AG09309 (cell line): ENCODE measurements around the gene AKR7A3.
"Not testable (repeated sequence)": the region's sequence is repeated elsewhere in the genome, so short reads cannot be mapped to it uniquely, and the experiment has no call there.

ENCODE experiments used
- DNase-seq: peaks from one replicate; pipeline ENCODE4 v3.0.0-alpha.2; 2010; ENCODE audit warnings: low read depth
- H3K4me3 ChIP-seq: 2 replicates; pipeline ENCODE4 v1.5.1; 2011; ENCODE audit warnings: mild to moderate bottlenecking, low read depth, low read length, moderate library complexity; ENCODE audit not compliant: control insufficient read depth
- TF ChIP-seq, protein P1 (sequence below): IDR thresholded peaks from 2 replicates; pipeline ENCODE4 v1.5.1; 2011; ENCODE audit warnings: mild to moderate bottlenecking, low read depth, low read length, inconsistent platforms; ENCODE audit not compliant: insufficient read depth, control insufficient read depth; ENCODE audit errors: missing control alignments

AKR7A3 gene

DNA sequence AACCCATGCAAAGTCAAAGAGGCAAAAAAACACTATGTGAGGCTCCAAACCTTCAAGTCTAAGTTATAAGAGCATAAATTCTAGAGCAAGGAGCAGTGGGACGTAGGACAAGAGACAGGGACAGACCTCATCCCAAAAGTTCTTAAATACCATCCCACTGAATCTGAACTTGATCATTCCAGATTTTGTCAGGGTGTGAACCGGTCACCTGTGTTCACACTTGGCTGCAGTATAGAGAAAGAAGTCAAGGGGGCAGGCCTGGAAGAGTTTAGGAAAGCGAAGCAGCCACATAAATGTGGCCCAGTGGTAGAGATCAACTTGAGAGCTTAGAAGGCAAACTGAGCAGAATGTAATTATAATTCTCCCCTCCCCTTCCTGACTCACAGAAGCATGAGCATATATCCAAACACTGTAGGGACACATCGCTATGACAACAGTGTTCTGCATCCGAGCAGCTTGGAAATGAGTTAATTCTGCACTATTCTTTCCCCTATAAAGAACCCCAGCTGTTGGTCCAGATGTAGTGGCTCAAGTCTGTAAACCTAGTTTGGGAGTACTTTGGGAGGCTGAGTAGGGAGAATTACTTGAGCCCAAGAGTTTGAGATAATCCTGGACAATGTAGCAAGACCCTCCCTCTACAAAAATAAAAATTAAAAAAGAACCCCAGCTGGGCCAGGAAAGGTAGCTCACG lies 20.7 kb upstream of the AKR7A3 start:
- no peak for DNase-seq
- no peak overlapping the region for H3K4me3 ChIP-seq
- TF ChIP-seq, protein P1, sequence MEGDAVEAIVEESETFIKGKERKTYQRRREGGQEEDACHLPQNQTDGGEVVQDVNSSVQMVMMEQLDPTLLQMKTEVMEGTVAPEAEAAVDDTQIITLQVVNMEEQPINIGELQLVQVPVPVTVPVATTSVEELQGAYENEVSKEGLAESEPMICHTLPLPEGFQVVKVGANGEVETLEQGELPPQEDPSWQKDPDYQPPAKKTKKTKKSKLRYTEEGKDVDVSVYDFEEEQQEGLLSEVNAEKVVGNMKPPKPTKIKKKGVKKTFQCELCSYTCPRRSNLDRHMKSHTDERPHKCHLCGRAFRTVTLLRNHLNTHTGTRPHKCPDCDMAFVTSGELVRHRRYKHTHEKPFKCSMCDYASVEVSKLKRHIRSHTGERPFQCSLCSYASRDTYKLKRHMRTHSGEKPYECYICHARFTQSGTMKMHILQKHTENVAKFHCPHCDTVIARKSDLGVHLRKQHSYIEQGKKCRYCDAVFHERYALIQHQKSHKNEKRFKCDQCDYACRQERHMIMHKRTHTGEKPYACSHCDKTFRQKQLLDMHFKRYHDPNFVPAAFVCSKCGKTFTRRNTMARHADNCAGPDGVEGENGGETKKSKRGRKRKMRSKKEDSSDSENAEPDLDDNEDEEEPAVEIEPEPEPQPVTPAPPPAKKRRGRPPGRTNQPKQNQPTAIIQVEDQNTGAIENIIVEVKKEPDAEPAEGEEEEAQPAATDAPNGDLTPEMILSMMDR, result no peak

DNA sequence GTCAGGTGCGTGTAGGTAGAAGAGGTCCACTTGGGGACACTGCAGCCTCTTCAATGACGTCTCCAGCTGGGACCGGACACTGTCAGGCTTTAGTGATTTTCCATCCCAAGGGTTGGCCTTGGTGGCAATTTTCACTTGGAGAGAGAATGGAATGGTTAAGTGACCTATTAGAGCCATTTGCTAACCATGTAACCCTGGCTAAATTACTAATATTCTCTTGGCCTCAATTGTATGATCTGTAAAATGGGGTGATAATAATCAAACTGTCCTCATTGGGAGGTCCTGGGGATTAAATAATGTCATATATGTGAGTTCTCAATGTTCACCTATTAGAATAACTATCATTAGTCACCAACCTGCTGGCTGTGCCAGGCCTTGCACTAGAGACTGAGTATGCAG lies 19.9 kb upstream of the AKR7A3 start:
- no peak for DNase-seq
- TF ChIP-seq, protein P1, result no peak
- H3K4me3 ChIP-seq, result no peak overlapping the region

DNA sequence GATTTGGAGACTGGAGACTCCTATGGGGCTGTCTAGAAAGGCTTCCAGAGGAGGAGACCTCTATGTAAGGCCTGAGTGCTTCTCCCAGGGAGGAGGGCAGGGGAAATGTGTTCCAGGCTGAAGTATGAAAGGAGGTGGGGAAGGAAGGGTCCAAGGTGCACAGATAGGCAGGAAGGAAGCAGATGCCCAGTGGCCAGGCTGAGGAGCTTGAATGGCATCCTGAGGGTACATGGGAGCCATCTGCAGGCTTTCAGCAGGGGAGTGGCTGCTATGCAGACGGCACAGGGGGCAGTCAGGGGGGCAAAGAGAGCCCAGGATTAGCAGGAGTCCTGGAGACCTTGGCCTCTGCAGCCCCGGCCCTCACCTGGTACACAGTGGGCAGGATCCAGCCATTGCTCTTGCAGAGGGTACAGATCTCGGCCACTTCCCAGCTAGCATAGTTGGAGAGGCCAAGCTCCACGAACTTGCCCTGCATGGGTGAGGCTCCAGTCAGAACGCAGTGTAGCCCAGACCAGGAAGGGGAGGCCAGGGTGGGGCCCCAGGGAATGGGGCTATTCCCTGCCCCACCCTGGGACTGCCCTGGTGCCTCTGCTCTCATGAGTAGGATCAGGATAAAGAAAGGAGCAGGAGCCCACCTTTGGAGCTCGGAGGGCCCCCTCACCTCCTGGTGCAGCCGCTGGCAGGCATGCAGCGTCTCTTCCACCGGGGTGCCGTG lies 19.4 kb upstream of the AKR7A3 start:
- TF ChIP-seq, protein P1, result no peak
- DNase-seq, result no peak
- no peak overlapping the region for H3K4me3 ChIP-seq

DNA sequence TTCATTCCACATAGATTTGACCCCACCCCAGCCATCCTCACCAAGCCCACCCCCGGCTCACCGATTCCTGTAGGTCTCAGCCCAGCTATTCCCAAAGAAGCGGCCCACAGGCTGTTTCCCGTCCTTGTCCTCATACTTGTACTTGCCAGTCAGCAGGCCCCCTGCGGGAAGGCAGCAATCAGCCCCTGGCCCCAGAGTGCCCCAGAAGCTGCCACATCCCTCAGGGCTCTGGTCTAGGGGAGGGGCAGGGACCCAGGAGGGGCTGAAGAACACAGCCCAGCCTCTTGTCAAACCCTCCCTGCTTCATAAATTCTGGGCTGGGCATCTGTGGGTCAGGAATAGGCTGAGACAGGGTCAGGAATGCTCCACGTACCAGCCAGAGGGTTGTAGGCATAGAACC lies 18.4 kb upstream of the AKR7A3 start:
- TF ChIP-seq, protein P1, result no peak
- H3K4me3 ChIP-seq, result no peak overlapping the region
- no peak for DNase-seq

DNA sequence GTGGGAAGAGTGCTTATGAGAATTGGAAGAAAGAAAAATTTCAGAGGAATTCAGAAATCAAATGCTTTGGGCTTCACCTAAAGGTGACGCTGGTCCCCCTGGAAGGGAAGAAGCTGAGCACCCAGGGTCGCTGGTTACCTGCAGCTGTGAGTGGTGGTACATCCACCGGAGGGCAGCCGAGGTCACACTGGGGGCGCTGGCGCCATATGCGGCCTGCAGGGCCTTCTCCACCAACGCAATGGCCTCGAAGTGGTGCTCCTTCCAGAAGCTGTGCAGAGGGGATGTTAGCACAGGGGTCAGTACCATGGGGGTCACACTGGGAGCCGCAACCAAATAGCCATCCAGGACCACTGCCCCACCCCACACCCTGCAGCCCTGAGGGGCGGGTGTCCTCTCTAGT lies 17.3 kb upstream of the AKR7A3 start:
- no peak for DNase-seq
- TF ChIP-seq, protein P1, result no peak
- no peak overlapping the region for H3K4me3 ChIP-seq

DNA sequence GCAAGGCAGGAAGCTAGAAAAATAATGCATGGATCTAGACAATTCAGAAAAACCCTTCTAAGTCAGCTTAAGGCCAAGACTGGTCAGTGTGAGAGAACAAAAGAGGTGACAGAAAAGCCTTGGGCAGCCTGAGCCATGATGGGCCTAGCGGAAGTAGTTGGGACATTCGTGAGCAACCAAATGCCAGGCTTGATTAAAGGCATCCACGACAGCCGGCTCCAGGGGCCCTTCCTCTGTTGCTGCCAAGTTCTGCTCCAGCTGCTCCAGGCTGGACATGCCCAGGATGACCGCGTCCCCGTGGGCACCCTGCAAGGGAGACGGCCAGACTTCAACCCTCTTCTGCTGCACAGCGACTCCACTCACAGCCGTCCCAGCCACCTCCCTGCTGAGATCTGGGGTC lies 15.5 kb upstream of the AKR7A3 start:
- DNase-seq, H3K4me3 ChIP-seq: not testable (repeated sequence)

DNA sequence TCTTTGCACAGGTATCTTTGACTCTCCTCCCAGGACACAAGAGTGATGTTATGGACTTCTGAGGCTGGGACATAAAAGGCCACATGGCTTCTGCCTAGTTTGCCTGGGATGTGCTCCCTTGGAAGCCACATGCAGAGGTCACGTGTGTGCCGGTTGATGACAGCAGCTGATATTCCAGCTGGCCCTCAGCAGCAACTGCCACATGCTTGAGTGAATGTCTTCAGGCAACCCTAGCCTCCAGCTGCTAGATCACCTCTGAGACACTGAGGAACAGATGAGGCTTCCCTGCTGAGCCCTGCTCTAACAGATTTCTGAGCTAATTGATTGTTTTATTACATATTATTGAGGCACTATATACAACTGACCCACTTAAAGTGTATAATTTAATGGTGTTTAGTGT lies 11.6 kb upstream of the AKR7A3 start:
- no peak overlapping the region for H3K4me3 ChIP-seq
- TF ChIP-seq, protein P1, result no peak
- DNase-seq, result no peak
